Bronchial epithelial cell (primary cell): ENCODE data around the gene PLA2G3. TPM values are rescaled to one million over a fixed set of nuclear protein-coding genes. Genes with fewer than 3 reads are reported as not detected.

ENCODE experiments used
- DNase-seq: peaks from one replicate; pipeline ENCODE4 v3.0.0-alpha.2; 2010; ENCODE audit warnings: low read depth
- FAIRE-seq: peaks from 2 replicates; lab custom pipeline; 2011; peaks lifted over from hg19 to GRCh38; lab: Jason Lieb, UNC
- H3K27me3 ChIP-seq: 2 replicates; pipeline ENCODE4 v1.5.1; 2011; ENCODE audit warnings: low read length; ENCODE audit not compliant: control insufficient read depth, insufficient read depth
- H3K36me3 ChIP-seq: 2 replicates; pipeline ENCODE4 v1.5.1; 2011; ENCODE audit warnings: low read length; ENCODE audit not compliant: control insufficient read depth, insufficient read depth
- H3K4me3 ChIP-seq: 2 replicates; pipeline ENCODE4 v1.5.1; 2011; ENCODE audit warnings: mild to moderate bottlenecking, low read depth, low read length, control low read depth
- CTCF ChIP-seq: IDR thresholded peaks from 2 replicates; pipeline ENCODE4 v1.5.1; 2011; ENCODE audit warnings: mild to moderate bottlenecking, moderate library complexity, low read length, control low read depth, inconsistent platforms; ENCODE audit not compliant: insufficient read depth, severe bottlenecking
- total RNA-seq: library from RNA; depleted of rRNA; stranded (reverse); fragments of >200 nt; gene quantifications from 2 replicates; pipeline ENCODE4 v1.2.1, GENCODE V29; 2014

The PLA2G3 gene
- total RNA-seq, 1 donor from 2014 or later, result under 0.01 TPM

GRCh38 chr22:31094021-31094551, 46.2 kb downstream of the PLA2G3 start:
- peaks cover 68% of the 10 kb centered on the region for H3K36me3 ChIP-seq
- no peak for FAIRE-seq
- DNase-seq, result no peak
- H3K4me3 ChIP-seq, result no peak overlapping the region
- TF ChIP-seq CTCF, result no peak
- no peaks in the 10 kb centered on the region for H3K27me3 ChIP-seq

DNA sequence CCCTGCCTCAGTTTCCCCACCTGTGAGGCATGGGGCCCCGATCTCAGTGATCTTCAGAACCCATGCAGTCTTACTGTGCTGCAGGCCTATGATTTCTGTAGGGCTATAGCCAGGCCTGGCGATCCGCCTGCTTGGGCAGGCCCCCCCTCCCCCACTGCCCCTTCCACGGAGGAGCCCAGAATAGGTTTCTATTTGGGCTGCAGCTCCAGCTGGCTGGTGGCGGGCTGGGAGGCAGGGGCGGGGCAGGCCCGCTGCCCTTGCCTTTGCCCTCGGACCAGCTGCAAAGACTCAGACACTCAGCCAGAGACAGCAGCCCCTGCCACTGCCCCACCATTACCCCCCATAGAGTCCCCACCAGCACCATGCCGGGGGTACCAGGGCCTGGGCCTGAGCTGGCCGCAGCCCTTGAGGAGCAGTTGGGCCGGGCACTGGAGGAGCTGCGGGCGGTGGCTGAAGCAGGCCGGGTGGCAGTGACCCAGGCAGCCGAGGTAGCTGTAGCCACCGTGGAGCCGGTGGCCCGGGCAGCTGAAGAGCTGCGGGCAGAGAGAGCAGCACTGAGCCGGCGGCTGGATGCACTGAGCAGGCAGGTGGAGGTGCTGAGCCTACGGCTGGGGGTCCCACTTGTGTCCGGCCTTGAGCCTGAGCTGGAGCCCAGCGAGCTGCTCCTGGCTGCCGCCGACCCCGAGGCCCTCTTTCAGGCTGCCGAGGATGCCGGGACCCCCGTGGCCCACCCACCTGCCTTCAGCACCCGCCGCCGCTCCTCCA, 47.0 kb downstream of the PLA2G3 start:
- Histone ChIP-seq H3K4me3 (no peak overlapping the region), H3K27me3 (no peaks in the 10 kb centered on the region), H3K36me3 (peaks cover 72% of the 10 kb centered on the region)
- DNase-seq (no peak), FAIRE-seq (no peak)
- no peak for TF ChIP-seq CTCF

DNA sequence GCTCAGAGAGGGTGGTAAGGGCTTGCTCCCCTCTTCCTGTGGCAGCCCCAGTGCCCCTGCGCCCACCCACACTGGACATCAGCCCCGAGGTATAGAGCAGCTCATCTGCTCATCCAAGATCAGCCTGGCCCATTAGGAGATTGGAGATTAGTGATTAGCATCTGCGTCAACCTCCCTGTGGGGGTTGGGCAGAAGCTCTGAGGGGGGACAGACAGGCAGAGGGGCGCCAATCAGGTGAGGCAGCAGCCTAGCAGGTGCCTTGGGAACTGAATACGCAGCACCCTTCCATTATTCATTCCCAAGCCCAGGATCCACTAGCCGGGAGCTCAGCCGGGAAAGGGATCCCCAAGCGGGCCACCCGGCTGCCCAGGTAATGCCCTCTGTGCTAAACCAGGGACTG, 48.1 kb downstream of the PLA2G3 start:
- H3K4me3 ChIP-seq, result no peak overlapping the region
- DNase-seq (no peak), FAIRE-seq (no peak)

GRCh38 chr22:31091106-31091975, 49.0 kb downstream of the PLA2G3 start:
- TF ChIP-seq CTCF, result no peak
- DNase-seq (no peak), FAIRE-seq (no peak)
- H3K4me3 ChIP-seq, result no peak overlapping the region
- peaks cover 69% of the 10 kb centered on the region for H3K36me3 ChIP-seq
- no peaks in the 10 kb centered on the region for H3K27me3 ChIP-seq

More for the DNA sequence above, 48.1 kb downstream of the PLA2G3 start:
- Histone ChIP-seq H3K27me3 (no peaks in the 10 kb centered on the region), H3K36me3 (peaks cover 75% of the 10 kb centered on the region)
- no peak for TF ChIP-seq CTCF

DNA sequence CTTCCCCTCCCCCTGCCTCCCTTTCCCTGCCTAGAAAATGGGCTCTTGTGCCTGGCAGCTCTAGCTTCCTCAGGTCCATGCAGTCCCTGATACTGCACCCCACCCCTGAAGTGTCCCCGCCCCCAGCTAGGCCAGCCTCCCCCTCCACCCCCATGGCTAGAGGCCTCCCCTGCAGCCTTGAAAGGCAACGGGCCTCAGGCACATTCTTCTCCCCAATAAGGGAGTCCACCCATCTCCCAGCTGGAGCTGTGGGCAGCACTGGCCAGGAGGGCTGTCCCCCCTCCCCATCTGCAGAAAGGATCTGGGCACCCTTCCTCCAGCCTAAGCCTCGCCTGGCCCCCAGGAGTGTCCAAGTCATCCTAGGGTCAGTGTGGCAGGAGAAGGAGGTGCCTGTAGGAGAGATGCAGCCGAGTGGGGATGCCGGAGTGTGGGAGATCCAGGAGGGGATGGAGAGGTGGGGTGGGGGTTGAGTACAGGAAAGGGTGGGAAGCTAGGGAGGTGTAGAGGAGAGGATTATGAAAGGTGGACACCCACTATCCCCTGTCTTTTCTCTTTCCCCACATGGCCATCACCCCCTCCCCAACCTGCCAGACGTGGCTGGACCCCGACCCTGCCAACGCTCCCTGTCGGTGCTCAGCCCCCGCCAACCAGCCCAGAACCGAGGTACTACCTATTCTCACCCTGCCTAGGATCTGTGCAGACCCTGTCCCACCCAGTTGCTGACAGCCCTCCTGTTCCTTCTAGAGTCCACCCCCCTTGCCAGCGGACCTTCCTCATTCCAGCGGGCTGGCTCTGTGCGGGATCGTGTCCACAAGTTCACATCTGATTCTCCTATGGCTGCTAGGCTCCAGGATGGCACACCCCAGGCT, 49.9 kb downstream of the PLA2G3 start:
- Histone ChIP-seq H3K27me3 (no peaks in the 10 kb centered on the region), H3K36me3 (peaks cover 61% of the 10 kb centered on the region), H3K4me3 (no peak overlapping the region)
- FAIRE-seq (no peak), DNase-seq (no peak)
- no peak for TF ChIP-seq CTCF
